Gastroesophageal sphincter (tissue), 4 donors: ENCODE measurements around the gene RUNX3. TPM values are rescaled to one million over a fixed set of nuclear protein-coding genes. Genes with fewer than 3 reads are reported as not detected.

Experiments
- ATAC-seq: fragments of 150-250 bp; one replicate; pipeline ENCODE4 v1.9.1; 2016; ENCODE audit warnings: mild to moderate bottlenecking, moderate library complexity
- H3K27ac ChIP-seq, 4 donors: fragments of 200-600 bp; sonication (generic) in 3 of 4; 1 replicate in 3 of 4; 2 replicates in 1 of 4; pipeline ENCODE4 v1.5.1; 2016 to 2019
- H3K27me3 ChIP-seq: fragments of 200-600 bp; sonication (generic); one replicate; pipeline ENCODE4 v1.5.1; 2019
- H3K36me3 ChIP-seq, 2 donors: fragments of 200-600 bp; sonication (generic); one replicate each; pipeline ENCODE4 v1.5.1; 2019; ENCODE audit warnings: control low read depth in 1 of 2
- H3K4me1 ChIP-seq, 3 donors: fragments of 200-600 bp; sonication (generic); 1 replicate in 2 of 3; 2 replicates in 1 of 3; pipeline ENCODE4 v1.5.1; 2016 to 2019; ENCODE audit warnings: control low read depth in 2 of 3
- H3K4me3 ChIP-seq, 2 donors: fragments of 200-600 bp; sonication (generic); one replicate each; pipeline ENCODE4 v1.5.1; 2019; ENCODE audit warnings: mild to moderate bottlenecking in 1 of 2, moderate library complexity in 1 of 2
- H3K9me3 ChIP-seq, 3 donors: fragments of 200-600 bp; sonication (generic); one replicate each; pipeline ENCODE4 v1.5.1; 2017 to 2019; ENCODE audit warnings: control low read depth in 2 of 3
- EP300 ChIP-seq: sonication (generic); formaldehyde crosslinking; IDR thresholded peaks from one replicate; pipeline ENCODE4 v1.6.1; 2017; ENCODE audit warnings: antibody characterized with exemption, mild to moderate bottlenecking
- POLR2A ChIP-seq, 2 donors: fragments of 450-650 bp; IDR thresholded peaks; one replicate each; pipeline ENCODE4 v1.6.1; 2017; ENCODE audit warnings: antibody characterized with exemption in 2 of 2, mild to moderate bottlenecking in 2 of 2, moderate library complexity in 1 of 2
- POLR2AphosphoS5 ChIP-seq: sonication (generic); formaldehyde crosslinking; IDR thresholded peaks from one replicate; pipeline ENCODE4 v1.6.1; 2017; ENCODE audit warnings: antibody characterized with exemption
- WGBS, 2 donors: methylation state at CpG; one replicate each; pipeline ENCODE4 v1.1.5; 2018; ENCODE audit warnings: low coverage in 1 of 2; 5-methylcytosine and 5-hydroxymethylcytosine counted together
- total RNA-seq, 4 donors: library from RNA; depleted of rRNA; stranded (reverse); fragments of >200 nt; gene quantifications; one replicate each; pipeline ENCODE4 v1.1.0, GENCODE V29; 2016
- TF ChIP-seq, protein P1 (sequence below), 4 experiments: fragments of 200-600 bp in 2 of 4; fragments of 450-650 bp in 2 of 4; sonication (generic) in 1 of 4; IDR thresholded peaks; one replicate each; pipeline ENCODE4 v1.5.1; 2017 to 2019; ENCODE audit warnings: antibody characterized with exemption in 4 of 4, mild to moderate bottlenecking in 2 of 4, moderate library complexity in 2 of 4

The RUNX3 gene
- total RNA-seq, 4 donors from 2014 or later = 0.62 to 2.0 (median 1.3) TPM

DNA sequence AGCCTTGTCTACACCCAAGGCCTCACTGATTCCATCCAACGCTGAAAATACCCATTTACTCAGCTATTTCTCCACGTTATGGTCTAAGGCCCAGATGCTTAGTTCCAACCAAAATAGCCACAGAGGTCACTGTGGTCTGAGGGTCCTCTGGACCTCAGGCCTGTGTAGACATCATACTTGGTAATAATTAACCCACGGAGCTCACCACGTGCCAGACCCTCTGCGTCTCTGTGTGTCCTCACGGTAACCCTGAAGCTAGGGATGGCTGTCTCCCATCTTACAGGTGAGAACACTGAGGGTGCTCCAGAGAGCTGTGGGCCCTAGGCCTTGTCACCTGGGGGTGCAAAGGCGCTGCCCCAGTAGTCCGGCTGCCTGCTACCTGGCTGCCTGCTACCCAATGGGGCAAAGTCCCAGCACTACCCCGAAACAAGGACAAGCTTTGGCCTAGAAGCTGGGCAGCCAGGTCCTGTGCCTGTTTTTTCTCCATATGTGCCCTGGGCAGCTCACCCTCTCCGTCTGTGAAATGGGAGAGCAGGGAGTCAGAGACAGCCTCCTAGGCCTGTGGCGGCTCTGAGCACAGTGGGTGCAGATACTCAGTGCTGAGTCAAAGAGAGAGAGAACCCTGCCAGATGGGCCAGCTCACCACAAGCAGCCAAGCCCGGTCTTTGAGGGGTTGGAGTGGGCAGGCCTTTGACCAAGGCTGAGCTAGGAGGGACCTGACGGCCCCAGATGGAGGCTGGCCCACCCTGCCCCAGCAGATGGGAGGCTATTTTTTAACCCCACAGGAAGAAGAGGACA, 17.0 kb upstream of the RUNX3 start:
- ATAC-seq = no peak
- H3K4me3 ChIP-seq = no peak overlapping the region
- WGBS, 2 donors = 65 to 83% methylated on average over 1 to 4 of the region's 13 CpGs
- no peaks in the 10 kb centered on the region for H3K4me1 ChIP-seq
- H3K9me3 ChIP-seq = no peaks in the 10 kb centered on the region
- TF ChIP-seq EP300 = no peak
- TF ChIP-seq, protein P1, sequence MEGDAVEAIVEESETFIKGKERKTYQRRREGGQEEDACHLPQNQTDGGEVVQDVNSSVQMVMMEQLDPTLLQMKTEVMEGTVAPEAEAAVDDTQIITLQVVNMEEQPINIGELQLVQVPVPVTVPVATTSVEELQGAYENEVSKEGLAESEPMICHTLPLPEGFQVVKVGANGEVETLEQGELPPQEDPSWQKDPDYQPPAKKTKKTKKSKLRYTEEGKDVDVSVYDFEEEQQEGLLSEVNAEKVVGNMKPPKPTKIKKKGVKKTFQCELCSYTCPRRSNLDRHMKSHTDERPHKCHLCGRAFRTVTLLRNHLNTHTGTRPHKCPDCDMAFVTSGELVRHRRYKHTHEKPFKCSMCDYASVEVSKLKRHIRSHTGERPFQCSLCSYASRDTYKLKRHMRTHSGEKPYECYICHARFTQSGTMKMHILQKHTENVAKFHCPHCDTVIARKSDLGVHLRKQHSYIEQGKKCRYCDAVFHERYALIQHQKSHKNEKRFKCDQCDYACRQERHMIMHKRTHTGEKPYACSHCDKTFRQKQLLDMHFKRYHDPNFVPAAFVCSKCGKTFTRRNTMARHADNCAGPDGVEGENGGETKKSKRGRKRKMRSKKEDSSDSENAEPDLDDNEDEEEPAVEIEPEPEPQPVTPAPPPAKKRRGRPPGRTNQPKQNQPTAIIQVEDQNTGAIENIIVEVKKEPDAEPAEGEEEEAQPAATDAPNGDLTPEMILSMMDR (IDR thresholded peaks at IDR 0.05) = no peak
- no peak for TF ChIP-seq POLR2AphosphoS5
- TF ChIP-seq POLR2A (IDR thresholded peaks at IDR 0.05) = no peak
- peaks cover 17% of the 10 kb centered on the region for H3K27me3 ChIP-seq
- no peak overlapping the region for H3K27ac ChIP-seq
- H3K36me3 ChIP-seq = no peaks in the 10 kb centered on the region

DNA sequence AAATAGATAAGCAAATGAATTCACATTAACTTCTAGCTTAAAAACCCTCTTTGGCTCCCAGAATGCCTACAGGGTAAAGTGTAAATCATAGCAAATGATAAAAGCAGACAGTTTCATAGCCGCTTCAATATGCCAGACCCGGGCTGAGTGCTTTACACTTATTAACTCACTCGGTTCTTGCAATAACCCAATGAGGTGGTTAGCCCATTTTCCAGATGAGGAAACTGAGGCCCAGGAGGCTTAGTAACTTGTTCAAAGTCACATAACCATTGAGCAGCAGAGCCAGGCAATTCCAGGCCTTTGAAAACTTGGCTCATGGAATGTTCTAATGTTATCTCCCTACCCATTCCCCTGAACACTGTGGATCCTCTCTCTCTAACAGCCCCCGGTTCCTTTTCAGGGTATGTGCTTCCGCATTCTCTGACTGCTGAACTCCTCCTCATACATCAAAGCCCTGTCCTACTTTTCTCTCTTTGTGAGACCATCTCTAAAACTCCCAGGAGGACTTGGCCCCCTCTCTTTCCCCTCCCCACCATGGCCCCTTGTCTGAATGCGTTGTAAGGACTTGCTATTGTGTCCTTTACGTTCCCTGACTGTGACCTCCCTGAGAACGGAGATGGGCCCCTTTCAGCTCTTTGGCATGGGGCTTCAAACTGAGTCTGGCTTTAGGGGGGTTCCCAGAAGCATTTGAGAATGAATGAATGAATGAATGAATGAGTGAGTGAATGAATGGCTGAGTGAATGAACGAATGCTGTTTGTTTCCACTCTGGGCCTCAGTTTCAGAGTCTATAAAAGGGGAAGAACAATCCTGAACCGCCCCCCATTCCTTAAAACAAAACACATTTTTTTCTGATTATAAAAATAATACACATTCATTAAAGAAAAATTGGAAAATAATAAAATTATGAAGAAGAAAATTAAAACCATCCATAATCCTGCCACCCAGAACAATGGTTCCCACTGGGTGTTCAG, 15.6 kb upstream of the RUNX3 start:
- WGBS, 2 donors = 82 to 83% methylated on average over 7 to 10 of the region's 10 CpGs

GRCh38 chr1:24944318-24944717, 14.2 kb upstream of the RUNX3 start:
- H3K27me3 ChIP-seq = peaks cover 17% of the 10 kb centered on the region
- no peaks in the 10 kb centered on the region for H3K4me1 ChIP-seq
- ATAC-seq = no peak
- H3K27ac ChIP-seq = no peak overlapping the region
- no peak overlapping the region for H3K4me3 ChIP-seq
- no peaks in the 10 kb centered on the region for H3K36me3 ChIP-seq
- H3K9me3 ChIP-seq = no peaks in the 10 kb centered on the region
- TF ChIP-seq, protein P1 (IDR thresholded peaks at IDR 0.05) = no peak
- TF ChIP-seq POLR2AphosphoS5 = no peak
- no peak for TF ChIP-seq POLR2A (IDR thresholded peaks at IDR 0.05)
- no peak for TF ChIP-seq EP300
- WGBS, 2 donors = 79 to 100% methylated on average over 1 to 2 of the region's 3 CpGs

More for the DNA sequence above, 15.6 kb upstream of the RUNX3 start:
- TF ChIP-seq EP300 (no peak), POLR2A (IDR thresholded peaks at IDR 0.05) (no peak), POLR2AphosphoS5 (no peak)
- TF ChIP-seq, protein P1 (IDR thresholded peaks at IDR 0.05) = no peak
- Histone ChIP-seq H3K9me3 (no peaks in the 10 kb centered on the region), H3K27me3 (peaks cover 17% of the 10 kb centered on the region), H3K4me3 (no peak overlapping the region), H3K4me1 (no peaks in the 10 kb centered on the region), H3K27ac (no peak overlapping the region), H3K36me3 (no peaks in the 10 kb centered on the region)
- no peak for ATAC-seq

GRCh38 chr1:24942789-24943188, 12.7 kb upstream of the RUNX3 start:
- H3K27ac ChIP-seq = no peak overlapping the region
- TF ChIP-seq EP300 (no peak), POLR2AphosphoS5 (no peak), POLR2A (IDR thresholded peaks at IDR 0.05) (no peak)
- TF ChIP-seq, protein P1 (IDR thresholded peaks at IDR 0.05) = no peak
- H3K4me1 ChIP-seq = no peaks in the 10 kb centered on the region
- WGBS, 2 donors = no CpG with 5 or more reads among the region's 19 CpGs
- no peak overlapping the region for H3K4me3 ChIP-seq
- H3K36me3 ChIP-seq = no peaks in the 10 kb centered on the region
- H3K9me3 ChIP-seq = peaks cover 0 to 8% (median 0%) of the 10 kb centered on the region in 3 donors
- no peak for ATAC-seq
- H3K27me3 ChIP-seq = peaks cover 14% of the 10 kb centered on the region
